DND-41 (cell line): Measurements from ENCODE around the gene YTHDF1.

Source experiments
- EZH2 ChIP-seq: IDR thresholded peaks from 3 replicates; pipeline ENCODE4 v1.6.1; 2012; ENCODE audit warnings: borderline replicate concordance, low read depth, mild to moderate bottlenecking, moderate library complexity, low read length, inconsistent platforms; ENCODE audit not compliant: severe bottlenecking
- TF ChIP-seq, protein P1 (sequence below): IDR thresholded peaks from 2 replicates; pipeline ENCODE4 v1.5.1; 2012; ENCODE audit warnings: borderline replicate concordance, low read length, moderate library complexity, mild to moderate bottlenecking; ENCODE audit not compliant: poor library complexity, severe bottlenecking; ENCODE audit errors: extremely low read depth

DNA sequence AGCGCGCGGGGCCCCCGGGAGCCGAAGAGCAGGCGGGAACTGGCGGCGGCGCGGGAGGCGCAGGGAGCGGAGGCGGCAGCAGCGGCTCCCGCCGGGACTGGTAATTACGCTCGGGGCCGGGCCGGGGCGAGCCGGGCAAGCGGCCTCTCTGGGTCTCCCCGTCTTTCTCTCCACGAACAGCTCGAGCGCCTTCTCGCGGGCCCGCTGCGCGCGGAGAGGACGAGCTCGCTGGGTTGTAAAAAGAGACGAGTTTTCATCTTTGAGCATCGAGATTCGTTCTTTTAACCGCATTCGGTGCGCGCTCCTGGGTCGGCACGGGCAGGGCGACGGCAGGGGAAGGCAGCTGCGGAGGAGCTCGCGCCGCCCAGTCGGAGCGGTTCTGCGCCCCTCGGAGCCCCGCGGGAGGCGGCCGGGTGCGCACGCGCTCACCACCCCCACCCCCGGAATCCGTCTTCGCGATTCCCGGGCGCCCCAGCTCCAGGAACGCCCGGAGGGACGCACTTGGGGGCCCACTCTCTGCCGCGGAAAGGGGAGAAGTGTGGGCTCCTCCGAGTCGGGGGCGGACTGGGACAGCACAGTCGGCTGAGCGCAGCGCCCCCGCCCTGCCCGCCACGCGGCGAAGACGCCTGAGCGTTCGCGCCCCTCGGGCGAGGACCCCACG is 38.0 kb downstream of the YTHDF1 start:
- TF ChIP-seq, protein P1, sequence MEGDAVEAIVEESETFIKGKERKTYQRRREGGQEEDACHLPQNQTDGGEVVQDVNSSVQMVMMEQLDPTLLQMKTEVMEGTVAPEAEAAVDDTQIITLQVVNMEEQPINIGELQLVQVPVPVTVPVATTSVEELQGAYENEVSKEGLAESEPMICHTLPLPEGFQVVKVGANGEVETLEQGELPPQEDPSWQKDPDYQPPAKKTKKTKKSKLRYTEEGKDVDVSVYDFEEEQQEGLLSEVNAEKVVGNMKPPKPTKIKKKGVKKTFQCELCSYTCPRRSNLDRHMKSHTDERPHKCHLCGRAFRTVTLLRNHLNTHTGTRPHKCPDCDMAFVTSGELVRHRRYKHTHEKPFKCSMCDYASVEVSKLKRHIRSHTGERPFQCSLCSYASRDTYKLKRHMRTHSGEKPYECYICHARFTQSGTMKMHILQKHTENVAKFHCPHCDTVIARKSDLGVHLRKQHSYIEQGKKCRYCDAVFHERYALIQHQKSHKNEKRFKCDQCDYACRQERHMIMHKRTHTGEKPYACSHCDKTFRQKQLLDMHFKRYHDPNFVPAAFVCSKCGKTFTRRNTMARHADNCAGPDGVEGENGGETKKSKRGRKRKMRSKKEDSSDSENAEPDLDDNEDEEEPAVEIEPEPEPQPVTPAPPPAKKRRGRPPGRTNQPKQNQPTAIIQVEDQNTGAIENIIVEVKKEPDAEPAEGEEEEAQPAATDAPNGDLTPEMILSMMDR, result no peak
- TF ChIP-seq EZH2, result no peak
